Ishikawa (cell line): Measurements from ENCODE around the gene MTO1.

Experiments used
- CEBPB ChIP-seq: IDR thresholded peaks from 2 replicates; pipeline ENCODE4 v1.6.1; 2012
- CREB1 ChIP-seq: IDR thresholded peaks from 2 replicates; pipeline ENCODE4 v1.6.1; 2012; ENCODE audit warnings: low read depth
- EGR1 ChIP-seq: IDR thresholded peaks from 2 replicates; pipeline ENCODE4 v1.6.1; 2012
- EP300 ChIP-seq: IDR thresholded peaks from 2 replicates; pipeline ENCODE4 v1.6.1; 2012; ENCODE audit warnings: borderline replicate concordance
- FOXM1 ChIP-seq: IDR thresholded peaks from 2 replicates; pipeline ENCODE4 v1.6.1; 2012; ENCODE audit warnings: low read depth, borderline replicate concordance
- NFIC ChIP-seq: IDR thresholded peaks from 2 replicates; pipeline ENCODE4 v1.6.1; 2012
- RAD21 ChIP-seq: IDR thresholded peaks from 2 replicates; pipeline ENCODE4 v1.6.1; 2012; ENCODE audit warnings: low read depth
- TAF1 ChIP-seq: IDR thresholded peaks from 2 replicates; pipeline ENCODE4 v1.6.1; 2012; ENCODE audit warnings: low read depth, mild to moderate bottlenecking
- TCF12 ChIP-seq: IDR thresholded peaks from 2 replicates; pipeline ENCODE4 v1.6.1; 2012; ENCODE audit warnings: low read depth
- TEAD4 ChIP-seq: IDR thresholded peaks from 2 replicates; pipeline ENCODE4 v1.6.1; 2012
- YY1 ChIP-seq: IDR thresholded peaks from 2 replicates; pipeline ENCODE4 v1.6.1; 2012; ENCODE audit warnings: low read depth
- ZBTB7A ChIP-seq: IDR thresholded peaks from 2 replicates; pipeline ENCODE4 v1.6.1; 2012; ENCODE audit warnings: low read depth
- TF ChIP-seq, protein P1 (sequence below): IDR thresholded peaks from 2 replicates; pipeline ENCODE4 v1.6.1; 2012
- TF ChIP-seq, protein P2 (sequence below): IDR thresholded peaks from 2 replicates; pipeline ENCODE4 v1.6.1; 2012; ENCODE audit warnings: low read depth, mild to moderate bottlenecking
- TF ChIP-seq, protein P3 (sequence below): IDR thresholded peaks from 2 replicates; pipeline ENCODE4 v1.6.1; 2012

The MTO1 gene

DNA sequence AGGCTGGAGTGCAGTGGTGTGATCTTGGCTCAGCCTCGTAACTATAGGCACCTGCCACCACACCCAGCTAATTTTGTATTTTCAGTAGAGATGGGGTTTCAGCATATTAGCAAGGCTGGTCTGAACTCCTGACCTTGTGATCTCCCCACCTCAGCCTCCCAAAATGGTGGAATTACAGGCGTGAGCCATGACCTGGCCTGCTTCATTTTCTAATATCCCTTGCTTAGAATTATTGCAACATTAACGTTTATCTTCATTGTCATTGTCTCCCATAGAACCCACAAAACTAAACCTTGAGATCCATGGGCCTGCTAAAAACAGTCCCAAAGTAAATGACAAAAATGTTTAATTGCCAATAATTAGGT lies 53.2 kb downstream of the MTO1 start:
- TF ChIP-seq TAF1 (no peak), TEAD4 (no peak), YY1 (peak; percentile 48), ZBTB7A (no peak), TCF12 (no peak), CREB1 (no peak), CEBPB (0 out of 2 replicates have a peak, but pooled peaks have one; percentile 18), NFIC (no peak), EP300 (peak; percentile 4; the same call in 1 of the 2 replicates), FOXM1 (no peak), EGR1 (no peak), RAD21 (no peak)
- TF ChIP-seq, protein P1, sequence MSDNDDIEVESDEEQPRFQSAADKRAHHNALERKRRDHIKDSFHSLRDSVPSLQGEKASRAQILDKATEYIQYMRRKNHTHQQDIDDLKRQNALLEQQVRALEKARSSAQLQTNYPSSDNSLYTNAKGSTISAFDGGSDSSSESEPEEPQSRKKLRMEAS = 0 out of 2 replicates have a peak, but pooled peaks have one; percentile 8
- TF ChIP-seq, protein P2, sequence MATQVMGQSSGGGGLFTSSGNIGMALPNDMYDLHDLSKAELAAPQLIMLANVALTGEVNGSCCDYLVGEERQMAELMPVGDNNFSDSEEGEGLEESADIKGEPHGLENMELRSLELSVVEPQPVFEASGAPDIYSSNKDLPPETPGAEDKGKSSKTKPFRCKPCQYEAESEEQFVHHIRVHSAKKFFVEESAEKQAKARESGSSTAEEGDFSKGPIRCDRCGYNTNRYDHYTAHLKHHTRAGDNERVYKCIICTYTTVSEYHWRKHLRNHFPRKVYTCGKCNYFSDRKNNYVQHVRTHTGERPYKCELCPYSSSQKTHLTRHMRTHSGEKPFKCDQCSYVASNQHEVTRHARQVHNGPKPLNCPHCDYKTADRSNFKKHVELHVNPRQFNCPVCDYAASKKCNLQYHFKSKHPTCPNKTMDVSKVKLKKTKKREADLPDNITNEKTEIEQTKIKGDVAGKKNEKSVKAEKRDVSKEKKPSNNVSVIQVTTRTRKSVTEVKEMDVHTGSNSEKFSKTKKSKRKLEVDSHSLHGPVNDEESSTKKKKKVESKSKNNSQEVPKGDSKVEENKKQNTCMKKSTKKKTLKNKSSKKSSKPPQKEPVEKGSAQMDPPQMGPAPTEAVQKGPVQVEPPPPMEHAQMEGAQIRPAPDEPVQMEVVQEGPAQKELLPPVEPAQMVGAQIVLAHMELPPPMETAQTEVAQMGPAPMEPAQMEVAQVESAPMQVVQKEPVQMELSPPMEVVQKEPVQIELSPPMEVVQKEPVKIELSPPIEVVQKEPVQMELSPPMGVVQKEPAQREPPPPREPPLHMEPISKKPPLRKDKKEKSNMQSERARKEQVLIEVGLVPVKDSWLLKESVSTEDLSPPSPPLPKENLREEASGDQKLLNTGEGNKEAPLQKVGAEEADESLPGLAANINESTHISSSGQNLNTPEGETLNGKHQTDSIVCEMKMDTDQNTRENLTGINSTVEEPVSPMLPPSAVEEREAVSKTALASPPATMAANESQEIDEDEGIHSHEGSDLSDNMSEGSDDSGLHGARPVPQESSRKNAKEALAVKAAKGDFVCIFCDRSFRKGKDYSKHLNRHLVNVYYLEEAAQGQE = no peak
- TF ChIP-seq, protein P3, sequence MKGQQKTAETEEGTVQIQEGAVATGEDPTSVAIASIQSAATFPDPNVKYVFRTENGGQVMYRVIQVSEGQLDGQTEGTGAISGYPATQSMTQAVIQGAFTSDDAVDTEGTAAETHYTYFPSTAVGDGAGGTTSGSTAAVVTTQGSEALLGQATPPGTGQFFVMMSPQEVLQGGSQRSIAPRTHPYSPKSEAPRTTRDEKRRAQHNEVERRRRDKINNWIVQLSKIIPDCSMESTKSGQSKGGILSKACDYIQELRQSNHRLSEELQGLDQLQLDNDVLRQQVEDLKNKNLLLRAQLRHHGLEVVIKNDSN = no peak

DNA sequence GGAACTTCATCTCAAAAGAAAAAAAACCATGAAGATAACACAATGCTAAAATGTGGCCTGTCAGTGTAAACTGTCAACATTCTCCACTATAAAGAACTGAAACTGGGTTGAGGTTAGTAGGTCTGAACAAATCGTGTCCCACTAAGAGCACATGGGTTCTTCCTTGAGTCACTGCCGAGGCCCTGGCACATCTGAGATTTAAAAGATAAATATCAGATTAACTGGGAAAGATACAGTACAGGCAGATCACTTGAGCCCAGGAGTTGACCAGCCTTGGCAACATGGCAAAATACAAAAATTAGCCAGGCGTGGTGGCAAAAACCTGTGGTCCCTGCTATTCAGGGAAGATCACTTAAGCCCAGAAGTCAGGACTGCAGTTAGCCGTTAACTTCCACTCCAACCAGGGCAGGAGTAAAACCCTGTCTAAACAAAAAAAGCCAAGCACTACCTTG lies 53.7 kb downstream of the MTO1 start:
- TF ChIP-seq, protein P3 = no peak
- 0 out of 2 replicates have a peak, but pooled peaks have one; percentile 2 for TF ChIP-seq TEAD4

DNA sequence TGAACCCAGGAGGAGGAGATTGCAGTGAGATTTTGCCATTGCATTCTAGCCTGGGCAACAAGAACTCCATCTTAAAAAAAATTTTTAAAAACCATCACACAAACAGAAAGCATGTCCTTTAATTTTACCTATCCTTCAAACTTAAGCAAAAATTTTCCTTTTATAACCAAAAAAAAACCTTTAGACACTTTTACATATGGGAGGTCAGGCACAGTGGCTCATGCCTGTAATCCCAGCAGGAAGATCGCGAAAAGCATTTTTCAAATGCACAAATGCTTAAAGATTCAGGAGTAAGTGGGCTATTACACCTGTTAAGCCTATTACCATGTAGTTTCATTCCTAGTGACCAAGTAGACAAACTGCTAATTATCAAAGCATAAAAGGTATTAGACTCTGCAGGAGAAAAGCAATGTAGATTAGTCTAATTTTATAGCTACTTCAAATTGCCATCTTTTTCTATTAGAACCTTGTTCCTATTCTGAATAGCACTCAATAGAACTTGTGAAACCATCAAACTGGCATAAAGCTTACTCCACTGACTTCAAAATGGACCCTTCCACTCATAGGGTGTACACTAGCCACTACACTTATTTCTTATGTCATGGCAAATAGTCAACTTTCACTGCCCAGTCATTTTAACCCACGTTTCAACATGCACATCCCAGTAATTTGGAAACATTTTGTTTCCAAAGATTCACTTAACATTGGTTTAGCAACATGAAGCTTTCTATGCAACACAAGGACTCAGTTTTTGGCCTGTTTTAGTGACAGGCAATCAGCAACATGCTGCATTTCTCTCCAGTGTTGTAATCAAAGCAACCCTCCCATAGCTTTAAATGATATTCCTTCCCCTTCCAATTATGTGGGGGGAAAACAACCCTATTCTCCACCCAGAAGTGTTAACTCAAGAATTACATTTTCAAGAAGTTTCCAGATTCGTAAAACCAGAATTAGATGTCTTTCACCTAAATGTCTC lies 55.3 kb downstream of the MTO1 start:
- no peak for TF ChIP-seq EP300
- TF ChIP-seq NFIC = no peak
- TF ChIP-seq EGR1 = no peak
- TF ChIP-seq TAF1 = no peak

DNA sequence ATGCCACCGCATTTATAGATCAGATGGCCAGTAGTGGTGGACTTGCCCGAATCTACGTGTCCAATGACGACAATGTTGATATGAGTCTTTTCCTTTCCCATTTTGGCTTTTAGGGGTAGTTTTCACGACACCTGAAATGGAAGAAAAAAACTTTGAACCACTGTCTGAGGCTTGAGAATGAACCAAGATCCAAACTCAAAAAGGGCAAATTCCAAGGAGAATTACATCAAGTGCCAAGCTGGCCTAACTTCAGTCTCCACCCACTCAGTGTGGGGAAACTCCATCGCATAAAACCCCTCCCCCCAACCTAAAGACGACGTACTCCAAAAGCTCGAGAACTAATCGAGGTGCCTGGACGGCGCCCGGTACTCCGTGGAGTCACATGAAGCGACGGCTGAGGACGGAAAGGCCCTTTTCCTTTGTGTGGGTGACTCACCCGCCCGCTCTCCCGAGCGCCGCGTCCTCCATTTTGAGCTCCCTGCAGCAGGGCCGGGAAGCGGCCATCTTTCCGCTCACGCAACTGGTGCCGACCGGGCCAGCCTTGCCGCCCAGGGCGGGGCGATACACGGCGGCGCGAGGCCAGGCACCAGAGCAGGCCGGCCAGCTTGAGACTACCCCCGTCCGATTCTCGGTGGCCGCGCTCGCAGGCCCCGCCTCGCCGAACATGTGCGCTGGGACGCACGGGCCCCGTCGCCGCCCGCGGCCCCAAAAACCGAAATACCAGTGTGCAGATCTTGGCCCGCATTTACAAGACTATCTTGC lies 58.6 kb downstream of the MTO1 start:
- TF ChIP-seq EGR1 (peak; percentile 39; the same call in 1 of the 2 replicates), FOXM1 (no peak), YY1 (peak; percentile 90)

DNA sequence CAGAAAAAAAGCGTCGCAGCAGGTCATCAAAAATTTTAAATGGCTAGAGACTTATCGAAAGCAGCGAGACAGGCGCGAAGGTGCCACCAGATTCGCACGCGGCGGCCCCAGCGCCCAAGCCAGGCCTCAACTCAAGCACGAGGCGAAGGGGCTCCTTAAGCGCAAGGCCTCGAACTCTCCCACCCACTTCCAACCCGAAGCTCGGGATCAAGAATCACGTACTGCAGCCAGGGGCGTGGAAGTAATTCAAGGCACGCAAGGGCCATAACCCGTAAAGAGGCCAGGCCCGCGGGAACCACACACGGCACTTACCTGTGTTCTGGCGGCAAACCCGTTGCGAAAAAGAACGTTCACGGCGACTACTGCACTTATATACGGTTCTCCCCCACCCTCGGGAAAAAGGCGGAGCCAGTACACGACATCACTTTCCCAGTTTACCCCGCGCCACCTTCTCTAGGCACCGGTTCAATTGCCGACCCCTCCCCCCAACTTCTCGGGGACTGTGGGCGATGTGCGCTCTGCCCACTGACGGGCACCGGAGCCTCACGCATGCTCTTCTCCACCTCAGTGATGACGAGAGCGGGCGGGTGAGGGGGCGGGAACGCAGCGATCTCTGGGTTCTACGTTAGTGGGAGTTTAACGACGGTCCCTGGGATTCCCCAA lies 59.3 kb downstream of the MTO1 start, which contains the start of gene EEF1A1:
EEF1A1 (minus strand) TSS at position 345 of the 663 bp plus-strand sequence. CDS start 1,006 bp downstream, outside the sequence.
- 0 out of 2 replicates have a peak, but pooled peaks have one; percentile 11 for TF ChIP-seq RAD21
- TF ChIP-seq, protein P2 = no peak
- TF ChIP-seq TEAD4 = peak; percentile 55; the same call in 1 of the 2 replicates
- no peak; the same call in 1 of the 2 replicates for TF ChIP-seq TCF12
- peak; percentile 83 for TF ChIP-seq CREB1
- peak; percentile 93 for TF ChIP-seq EGR1
- peak; percentile 41; the same call in 1 of the 2 replicates for TF ChIP-seq NFIC
- TF ChIP-seq, protein P1 = peak; percentile 84
- TF ChIP-seq YY1 = peak; percentile 71
- peak; percentile 75 for TF ChIP-seq CEBPB
- peak; percentile 94 for TF ChIP-seq TAF1
